ENCODE measurements around the gene APC2.

Gene APC2

DNA sequence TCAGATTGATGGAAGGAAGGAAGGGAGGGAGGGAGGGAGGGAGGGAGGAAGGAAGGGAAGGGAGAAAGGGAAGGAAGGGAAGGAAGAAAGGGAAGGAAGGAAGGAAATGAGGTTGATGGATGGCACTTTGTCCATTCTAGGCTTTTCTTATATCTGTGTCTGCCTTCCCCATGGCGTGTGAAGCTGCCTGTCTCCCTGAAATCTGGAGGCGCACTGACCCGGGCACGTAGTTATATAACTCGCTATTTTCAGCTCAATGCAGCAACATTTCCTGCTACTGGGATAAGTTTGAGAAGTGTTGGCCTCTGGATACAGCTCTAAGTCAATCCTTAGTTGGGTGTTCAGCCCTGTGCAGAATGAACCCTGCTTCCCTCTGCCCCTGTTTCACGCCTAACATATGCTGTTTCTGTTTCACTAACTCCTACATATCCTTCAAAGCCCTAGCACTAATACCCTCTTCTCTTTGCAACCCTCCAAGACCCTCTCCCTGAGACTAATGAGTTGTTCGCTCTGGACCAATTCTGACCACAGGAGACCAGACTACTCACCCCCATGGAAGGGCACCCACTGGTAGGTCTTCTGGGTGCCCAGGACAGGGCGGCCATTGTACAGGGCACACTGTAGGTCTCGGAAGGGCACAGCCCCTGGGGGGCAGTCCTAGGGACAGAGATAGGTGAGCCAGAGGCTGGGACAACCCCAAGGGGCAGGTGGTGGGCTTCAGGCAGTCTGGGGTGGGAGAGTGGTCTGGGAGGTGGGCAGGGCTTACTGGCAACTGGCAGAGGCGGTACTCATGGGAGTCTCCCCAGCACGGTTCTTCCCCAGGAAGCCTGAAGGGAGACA, 59.9 kb downstream of the APC2 start:
- Histone ChIP-seq H3K79me2 (ENCODE audit: low read length) (no peaks in the 10 kb centered on the region), H3K4me3 (ENCODE audit: low read length) (no peak overlapping the region), H4K20me1 (ENCODE audit: insufficient read depth, low read length) (no peaks in the 10 kb centered on the region), H2AFZ (ENCODE audit: low read depth, low read length) (no peak overlapping the region), H3K27me3 (ENCODE audit: low read depth, low read length) (no peaks in the 10 kb centered on the region), H3K9me3 (ENCODE audit: insufficient read depth, low read length) (no peaks in the 10 kb centered on the region), H3K4me1 (ENCODE audit: low read length) (no peaks in the 10 kb centered on the region), H3K36me3 (replicated peaks; ENCODE audit: low read depth, low read length) (no peaks in the 10 kb centered on the region), H3K9ac (ENCODE audit: low read length) (no peak overlapping the region), H3K27ac (ENCODE audit: low read length) (no peak overlapping the region), H3K4me2 (ENCODE audit: low read length) (no peak overlapping the region)
- TF ChIP-seq, protein P1, sequence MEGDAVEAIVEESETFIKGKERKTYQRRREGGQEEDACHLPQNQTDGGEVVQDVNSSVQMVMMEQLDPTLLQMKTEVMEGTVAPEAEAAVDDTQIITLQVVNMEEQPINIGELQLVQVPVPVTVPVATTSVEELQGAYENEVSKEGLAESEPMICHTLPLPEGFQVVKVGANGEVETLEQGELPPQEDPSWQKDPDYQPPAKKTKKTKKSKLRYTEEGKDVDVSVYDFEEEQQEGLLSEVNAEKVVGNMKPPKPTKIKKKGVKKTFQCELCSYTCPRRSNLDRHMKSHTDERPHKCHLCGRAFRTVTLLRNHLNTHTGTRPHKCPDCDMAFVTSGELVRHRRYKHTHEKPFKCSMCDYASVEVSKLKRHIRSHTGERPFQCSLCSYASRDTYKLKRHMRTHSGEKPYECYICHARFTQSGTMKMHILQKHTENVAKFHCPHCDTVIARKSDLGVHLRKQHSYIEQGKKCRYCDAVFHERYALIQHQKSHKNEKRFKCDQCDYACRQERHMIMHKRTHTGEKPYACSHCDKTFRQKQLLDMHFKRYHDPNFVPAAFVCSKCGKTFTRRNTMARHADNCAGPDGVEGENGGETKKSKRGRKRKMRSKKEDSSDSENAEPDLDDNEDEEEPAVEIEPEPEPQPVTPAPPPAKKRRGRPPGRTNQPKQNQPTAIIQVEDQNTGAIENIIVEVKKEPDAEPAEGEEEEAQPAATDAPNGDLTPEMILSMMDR (IDR thresholded peaks at IDR 0.05; ENCODE audit: low read depth, low read length): no peak
- no peak for TF ChIP-seq EZH2phosphoT487 (IDR thresholded peaks at IDR 0.05; ENCODE audit: low read depth)

DNA sequence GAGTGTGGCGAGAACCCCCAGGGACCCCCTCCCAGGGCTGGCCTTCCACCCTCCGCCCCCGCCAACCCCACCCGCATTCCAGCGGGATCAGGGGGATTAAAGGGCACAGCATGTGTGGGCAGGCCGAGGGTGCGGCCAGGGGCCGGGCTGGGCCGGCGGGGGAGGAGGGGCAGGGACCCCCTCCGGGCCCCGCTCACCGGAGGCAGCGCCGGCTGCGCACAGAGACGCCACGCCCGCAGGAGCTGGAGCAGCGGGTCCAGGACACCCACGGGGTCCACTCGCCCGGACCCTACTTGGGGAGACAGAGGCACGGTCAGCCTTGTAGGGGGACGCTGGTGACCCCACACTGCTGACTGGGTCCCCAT, 60.5 kb downstream of the APC2 start:
- H4K20me1 ChIP-seq (ENCODE audit: insufficient read depth, low read length): no peaks in the 10 kb centered on the region
- no peaks in the 10 kb centered on the region for H3K36me3 ChIP-seq (replicated peaks; ENCODE audit: low read depth, low read length)
- TF ChIP-seq EZH2phosphoT487 (IDR thresholded peaks at IDR 0.05; ENCODE audit: low read depth): no peak
- TF ChIP-seq, protein P1 (IDR thresholded peaks at IDR 0.05; ENCODE audit: low read depth, low read length): no peak
- no peaks in the 10 kb centered on the region for H3K4me1 ChIP-seq (ENCODE audit: low read length)
- no peak overlapping the region for H3K4me3 ChIP-seq (ENCODE audit: low read length)
- no peaks in the 10 kb centered on the region for H3K27me3 ChIP-seq (ENCODE audit: low read depth, low read length)
- no peaks in the 10 kb centered on the region for H3K79me2 ChIP-seq (ENCODE audit: low read length)
- no peak overlapping the region for H3K4me2 ChIP-seq (ENCODE audit: low read length)
- no peaks in the 10 kb centered on the region for H3K9me3 ChIP-seq (ENCODE audit: insufficient read depth, low read length)
- H2AFZ ChIP-seq (ENCODE audit: low read depth, low read length): no peak overlapping the region
- no peak overlapping the region for H3K27ac ChIP-seq (ENCODE audit: low read length)
- H3K9ac ChIP-seq (ENCODE audit: low read length): no peak overlapping the region

DNA sequence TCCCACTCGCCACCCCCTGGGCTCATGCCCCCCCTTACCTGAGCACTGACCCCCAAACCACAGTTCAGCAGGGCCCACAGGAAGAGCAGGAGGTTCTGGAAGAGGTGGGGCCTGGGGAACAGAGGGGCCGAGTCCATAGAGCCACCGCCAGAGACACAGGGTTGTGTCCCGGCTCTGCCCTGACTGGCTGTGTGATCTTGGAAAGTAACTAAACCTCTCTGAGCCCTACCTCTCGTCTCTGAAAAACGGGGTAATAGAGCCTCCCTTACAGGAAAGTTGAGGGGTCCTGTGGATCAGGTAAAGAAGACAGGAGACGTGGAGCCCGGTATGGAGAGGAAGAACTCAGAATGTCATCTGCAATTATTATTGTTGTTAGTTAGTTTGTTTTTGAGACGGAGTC, 60.9 kb downstream of the APC2 start:
- Histone ChIP-seq H3K27me3 (ENCODE audit: low read depth, low read length) (no peaks in the 10 kb centered on the region), H3K9me3 (ENCODE audit: insufficient read depth, low read length) (no peaks in the 10 kb centered on the region), H3K4me2 (ENCODE audit: low read length) (no peak overlapping the region), H3K4me3 (ENCODE audit: low read length) (no peak overlapping the region), H3K9ac (ENCODE audit: low read length) (no peak overlapping the region), H4K20me1 (ENCODE audit: insufficient read depth, low read length) (no peaks in the 10 kb centered on the region), H3K27ac (ENCODE audit: low read length) (no peak overlapping the region), H3K4me1 (ENCODE audit: low read length) (no peaks in the 10 kb centered on the region), H3K79me2 (ENCODE audit: low read length) (no peaks in the 10 kb centered on the region), H2AFZ (ENCODE audit: low read depth, low read length) (no peak overlapping the region), H3K36me3 (replicated peaks; ENCODE audit: low read depth, low read length) (no peaks in the 10 kb centered on the region)
- TF ChIP-seq, protein P1 (IDR thresholded peaks at IDR 0.05; ENCODE audit: low read depth, low read length): no peak
- no peak for TF ChIP-seq EZH2phosphoT487 (IDR thresholded peaks at IDR 0.05; ENCODE audit: low read depth)

DNA sequence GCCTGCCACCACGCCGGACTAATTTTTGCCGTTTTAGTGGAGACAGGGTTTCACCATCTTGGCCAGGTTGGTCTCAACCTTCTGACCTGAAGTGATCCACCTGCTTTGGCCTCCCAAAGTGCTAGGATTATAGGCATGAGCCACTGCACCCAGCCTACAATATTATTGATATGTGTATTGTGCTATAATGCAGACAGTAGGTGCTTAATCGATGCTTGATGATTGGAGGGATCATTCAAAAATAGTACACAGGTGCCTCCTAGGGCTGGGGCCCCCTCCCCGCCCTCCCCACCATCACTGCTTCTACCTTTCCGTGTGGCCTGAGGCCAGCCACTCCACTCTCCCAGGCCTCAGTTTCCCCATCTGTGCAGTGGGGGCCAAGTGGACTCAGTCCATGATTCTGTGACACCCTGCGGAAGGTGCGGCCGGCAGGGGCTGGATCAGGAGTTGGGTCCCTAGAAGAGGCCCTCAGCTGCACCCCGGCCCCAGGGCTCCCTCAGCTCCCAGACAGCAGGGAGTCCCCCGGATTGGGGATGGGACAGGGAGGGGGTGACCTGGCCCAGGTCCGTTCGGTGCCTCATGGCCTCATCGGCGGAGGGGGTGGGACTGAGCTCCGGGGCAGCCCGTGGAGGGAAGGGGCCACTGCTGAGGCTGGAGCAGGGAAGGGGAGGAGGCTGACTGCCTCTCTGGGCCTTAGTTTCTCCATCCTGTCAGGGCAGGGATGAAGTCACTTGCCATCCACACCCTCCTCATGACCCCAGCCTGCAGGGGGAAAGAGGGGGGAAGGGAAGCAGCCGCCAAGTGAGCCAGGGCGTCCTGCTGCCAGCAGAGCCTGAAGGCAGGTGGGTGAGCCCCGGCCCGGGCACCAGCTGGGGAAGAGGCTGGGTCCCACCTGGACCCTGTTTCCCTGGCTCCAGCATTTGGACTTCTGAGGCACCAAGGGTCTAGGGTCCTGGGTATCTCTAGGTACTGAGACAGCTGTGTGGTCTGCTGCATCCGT, 61.7 kb downstream of the APC2 start:
- H3K9ac ChIP-seq (ENCODE audit: low read length): no peak overlapping the region
- no peaks in the 10 kb centered on the region for H4K20me1 ChIP-seq (ENCODE audit: insufficient read depth, low read length)
- no peak overlapping the region for H3K27ac ChIP-seq (ENCODE audit: low read length)
- TF ChIP-seq EZH2phosphoT487 (IDR thresholded peaks at IDR 0.05; ENCODE audit: low read depth): no peak
- TF ChIP-seq, protein P1 (IDR thresholded peaks at IDR 0.05; ENCODE audit: low read depth, low read length): no peak
- no peaks in the 10 kb centered on the region for H3K79me2 ChIP-seq (ENCODE audit: low read length)
- H3K4me3 ChIP-seq (ENCODE audit: low read length): no peak overlapping the region
- no peaks in the 10 kb centered on the region for H3K27me3 ChIP-seq (ENCODE audit: low read depth, low read length)
- H2AFZ ChIP-seq (ENCODE audit: low read depth, low read length): no peak overlapping the region
- no peaks in the 10 kb centered on the region for H3K4me1 ChIP-seq (ENCODE audit: low read length)
- no peaks in the 10 kb centered on the region for H3K36me3 ChIP-seq (replicated peaks; ENCODE audit: low read depth, low read length)
- no peaks in the 10 kb centered on the region for H3K9me3 ChIP-seq (ENCODE audit: insufficient read depth, low read length)
- H3K4me2 ChIP-seq (ENCODE audit: low read length): no peak overlapping the region
